Esophagus squamous epithelium (tissue), 5 donors: ENCODE results near the gene PAFAH2. TPM values are rescaled to one million over a fixed set of nuclear protein-coding genes. Genes with fewer than 3 reads are reported as not detected.

Experiments used
- DNase-seq: peaks from one replicate; lab custom pipeline; 2025; lab: John Stamatoyannopoulos, UW
- H3K27ac ChIP-seq, 4 donors: fragments of 200-600 bp; sonication (generic); one replicate each; pipeline ENCODE4 v1.5.1; 2016 to 2019; ENCODE audit warnings: mild to moderate bottlenecking in 1 of 4
- H3K27me3 ChIP-seq, 4 donors: fragments of 200-600 bp; sonication (generic); 1 replicate in 3 of 4; 2 replicates in 1 of 4; pipeline versions ENCODE4 v1.5.1 to v1.6.0; 2017 to 2021; ENCODE audit warnings: antibody characterized with exemption in 1 of 4
- H3K36me3 ChIP-seq, 3 donors: fragments of 200-600 bp; sonication (generic); one replicate each; pipeline ENCODE4 v1.5.1; 2016 to 2019
- H3K4me1 ChIP-seq, 3 donors: fragments of 200-600 bp; sonication (generic); one replicate each; pipeline ENCODE4 v1.5.1; 2017 to 2019
- H3K4me3 ChIP-seq, 4 donors: fragments of 200-600 bp; sonication (generic); 1 replicate in 3 of 4; 2 replicates in 1 of 4; pipeline ENCODE4 v1.5.1; 2016 to 2019; ENCODE audit warnings: mild to moderate bottlenecking in 2 of 4, moderate library complexity in 1 of 4
- H3K9me3 ChIP-seq, 3 donors: fragments of 200-600 bp; sonication (generic); one replicate each; pipeline ENCODE4 v1.5.1; 2016 to 2019
- POLR2A ChIP-seq, 4 donors: fragments of 450-650 bp; IDR thresholded peaks; one replicate each; pipeline ENCODE4 v1.6.1; 2017; ENCODE audit warnings: antibody characterized with exemption in 4 of 4, mild to moderate bottlenecking in 4 of 4, moderate library complexity in 3 of 4
- WGBS, 2 donors: methylation state at CpG; one replicate each; pipeline ENCODE4 v1.1.5; 2018; 5-methylcytosine and 5-hydroxymethylcytosine counted together
- intact Hi-C: fragments of 100-400 bp; cut with DNase I; formaldehyde crosslinking; loops from one replicate; pipeline ENCODE4 v1.15.0; 2022
- total RNA-seq, 4 donors: library from RNA; depleted of rRNA; stranded (reverse); fragments of >200 nt; gene quantifications; one replicate each; pipeline ENCODE4 v1.1.0, GENCODE V29; 2016
- TF ChIP-seq, protein P1 (sequence below), 6 experiments: fragments of 450-650 bp in 4 of 6; fragments of 200-600 bp in 2 of 6; sonication (generic) in 2 of 6; IDR thresholded peaks; one replicate each; pipeline ENCODE4 v1.5.1; 2016 to 2019; ENCODE audit warnings: antibody characterized with exemption in 6 of 6, mild to moderate bottlenecking in 4 of 6, moderate library complexity in 4 of 6
- donor health status: DM: yes; HTN: yes; CAD: no.

PAFAH2 gene
- total RNA-seq, 4 donors from 2014 or later = 8.3 to 17.2 (median 11.7) TPM

- Histone ChIP-seq H3K4me3 (peak overlapping the region; percentile 35 to 70 (median 54)), H3K27ac (peak overlapping the region; percentile 74 to 88 (median 82)), H3K4me1 (peaks cover 3 to 32% (median 15%) of the 10 kb centered on the region in 3 donors), H3K36me3 (no peaks in the 10 kb centered on the region), H3K9me3 (no peaks in the 10 kb centered on the region), H3K27me3 (peaks cover 0 to 13% (median 0%) of the 10 kb centered on the region in 4 donors)
- DNase-seq = no peak
- intact Hi-C loops = no loop called here
- TF ChIP-seq POLR2A (IDR thresholded peaks at IDR 0.05) = peak in 2 of 4 donors; percentile 11 to 33
- TF ChIP-seq, protein P1, sequence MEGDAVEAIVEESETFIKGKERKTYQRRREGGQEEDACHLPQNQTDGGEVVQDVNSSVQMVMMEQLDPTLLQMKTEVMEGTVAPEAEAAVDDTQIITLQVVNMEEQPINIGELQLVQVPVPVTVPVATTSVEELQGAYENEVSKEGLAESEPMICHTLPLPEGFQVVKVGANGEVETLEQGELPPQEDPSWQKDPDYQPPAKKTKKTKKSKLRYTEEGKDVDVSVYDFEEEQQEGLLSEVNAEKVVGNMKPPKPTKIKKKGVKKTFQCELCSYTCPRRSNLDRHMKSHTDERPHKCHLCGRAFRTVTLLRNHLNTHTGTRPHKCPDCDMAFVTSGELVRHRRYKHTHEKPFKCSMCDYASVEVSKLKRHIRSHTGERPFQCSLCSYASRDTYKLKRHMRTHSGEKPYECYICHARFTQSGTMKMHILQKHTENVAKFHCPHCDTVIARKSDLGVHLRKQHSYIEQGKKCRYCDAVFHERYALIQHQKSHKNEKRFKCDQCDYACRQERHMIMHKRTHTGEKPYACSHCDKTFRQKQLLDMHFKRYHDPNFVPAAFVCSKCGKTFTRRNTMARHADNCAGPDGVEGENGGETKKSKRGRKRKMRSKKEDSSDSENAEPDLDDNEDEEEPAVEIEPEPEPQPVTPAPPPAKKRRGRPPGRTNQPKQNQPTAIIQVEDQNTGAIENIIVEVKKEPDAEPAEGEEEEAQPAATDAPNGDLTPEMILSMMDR (IDR thresholded peaks at IDR 0.05) = no peak
- WGBS, 2 donors = 2 to 4% methylated on average over 9 to 26 of the region's 32 CpGs
Observed at GRCh38 chr1:25922971-25923552, 74.8 kb downstream of the PAFAH2 start.

GRCh38 chr1:25922056-25922970 lies 75.5 kb downstream of the PAFAH2 start:
- peak overlapping the region; percentile 35 to 70 (median 54) for H3K4me3 ChIP-seq
- H3K36me3 ChIP-seq = no peaks in the 10 kb centered on the region
- no peak for DNase-seq
- H3K4me1 ChIP-seq = peaks cover 3 to 25% (median 15%) of the 10 kb centered on the region in 3 donors
- peak overlapping the region; percentile 74 to 88 (median 82) for H3K27ac ChIP-seq
- no peaks in the 10 kb centered on the region for H3K9me3 ChIP-seq
- TF ChIP-seq, protein P1 (IDR thresholded peaks at IDR 0.05) = no peak
- TF ChIP-seq POLR2A (IDR thresholded peaks at IDR 0.05) = no peak
- WGBS, 2 donors = 31 to 65% methylated on average over 7 to 16 of the region's 49 CpGs
- H3K27me3 ChIP-seq = peaks cover 0 to 13% (median 0%) of the 10 kb centered on the region in 4 donors
- intact Hi-C loops = no loop called here

GRCh38 chr1:25918615-25919014 lies 79.2 kb downstream of the PAFAH2 start:
- TF ChIP-seq, protein P1 (IDR thresholded peaks at IDR 0.05) = no peak
- no peak for TF ChIP-seq POLR2A (IDR thresholded peaks at IDR 0.05)
- Histone ChIP-seq H3K9me3 (no peaks in the 10 kb centered on the region), H3K4me1 (peaks cover 3 to 18% (median 13%) of the 10 kb centered on the region in 3 donors), H3K36me3 (no peaks in the 10 kb centered on the region), H3K4me3 (no peak overlapping the region), H3K27ac (no peak overlapping the region), H3K27me3 (peaks cover 0 to 7% (median 0%) of the 10 kb centered on the region in 4 donors)
- intact Hi-C loops = no loop called here
- 88 to 90% methylated on average over 8 to 10 of the region's 11 CpGs for WGBS, 2 donors
- no peak for DNase-seq

DNA sequence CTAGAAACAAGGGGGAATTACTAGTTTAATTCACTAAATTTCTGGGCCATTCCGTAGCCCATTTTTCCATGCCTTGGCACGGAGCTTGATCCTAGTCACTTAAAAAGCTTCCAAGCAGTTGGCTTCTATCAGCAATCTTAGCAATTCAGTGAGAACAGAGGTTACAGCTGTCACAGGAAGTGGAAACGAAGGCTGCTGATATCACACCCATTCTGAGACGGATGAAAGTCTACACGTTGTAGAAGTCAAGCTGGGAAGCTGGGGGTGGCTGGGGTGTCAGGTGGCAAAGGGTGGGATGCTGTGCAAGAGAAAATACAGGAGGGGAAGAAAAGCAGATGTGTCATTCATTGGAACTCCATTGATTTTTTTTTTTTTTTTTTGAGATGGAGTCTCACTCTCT lies 79.9 kb downstream of the PAFAH2 start:
- Histone ChIP-seq H3K36me3 (no peaks in the 10 kb centered on the region), H3K4me3 (no peak overlapping the region), H3K4me1 (peaks cover 3 to 12% (median 8%) of the 10 kb centered on the region in 3 donors), H3K27me3 (peaks cover 0 to 7% (median 0%) of the 10 kb centered on the region in 4 donors), H3K27ac (no peak overlapping the region), H3K9me3 (no peaks in the 10 kb centered on the region)
- 52 to 59% methylated on average over 5 of the region's 5 CpGs for WGBS, 2 donors
- DNase-seq = no peak
- intact Hi-C loops = no loop called here
- TF ChIP-seq POLR2A (IDR thresholded peaks at IDR 0.05) = no peak
- TF ChIP-seq, protein P1 (IDR thresholded peaks at IDR 0.05) = no peak

- intact Hi-C loops = no loop called here
Observed at GRCh38 chr1:25916460-25916859, 81.4 kb downstream of the PAFAH2 start.

More at GRCh38 chr1:25916460-25916859, 81.4 kb downstream of the PAFAH2 start:
- H3K36me3 ChIP-seq = no peaks in the 10 kb centered on the region
- no peak overlapping the region for H3K27ac ChIP-seq
- H3K27me3 ChIP-seq = no peaks in the 10 kb centered on the region
- DNase-seq = no peak
- no peaks in the 10 kb centered on the region for H3K9me3 ChIP-seq
- WGBS, 2 donors = 90 to 93% methylated on average over 2 of the region's 2 CpGs
- H3K4me1 ChIP-seq = no peaks in the 10 kb centered on the region
- no peak overlapping the region for H3K4me3 ChIP-seq
- TF ChIP-seq POLR2A (IDR thresholded peaks at IDR 0.05) = no peak
- TF ChIP-seq, protein P1 (IDR thresholded peaks at IDR 0.05) = no peak
